Urothelium cell line (cell line): Measurements from ENCODE around the gene NR0B2.
"Not testable (repeated sequence)": the region's sequence is repeated elsewhere in the genome, so short reads cannot be mapped to it uniquely, and the experiment has no call there.

ENCODE experiments used
- DNase-seq: peaks from one replicate; pipeline ENCODE4 v3.0.0; 2011; ENCODE audit warnings: low spot score, mixed read lengths
- FAIRE-seq: peaks from 2 replicates; lab custom pipeline; 2011; peaks lifted over from hg19 to GRCh38; lab: Jason Lieb, UNC

NR0B2 gene

GRCh38 chr1:26894263-26894662 is 19.5 kb downstream of the NR0B2 start:
- FAIRE-seq (no peak), DNase-seq (no peak)

- no peak for FAIRE-seq
- peak; percentile 33 for DNase-seq
Observed at GRCh38 chr1:26890467-26890796, 23.3 kb downstream of the NR0B2 start.

- DNase-seq = peak; percentile 87
- FAIRE-seq = no peak
Observed at GRCh38 chr1:26889551-26890466, 24.0 kb downstream of the NR0B2 start, which contains the start of gene GPN2. TSS of gene GPN2 (minus strand) at chr1:26890283. CDS start at chr1:26890096, 187 bp downstream.

GRCh38 chr1:26888231-26888630 is 25.5 kb downstream of the NR0B2 start:
- FAIRE-seq = no peak
- DNase-seq = no peak

- no peak for FAIRE-seq
- DNase-seq = no peak
Observed at GRCh38 chr1:26887125-26887524, 26.6 kb downstream of the NR0B2 start.

- DNase-seq (no peak), FAIRE-seq (no peak)
Observed at GRCh38 chr1:26882696-26883463, 30.9 kb downstream of the NR0B2 start.

- DNase-seq, FAIRE-seq: not testable (repeated sequence)
Observed at GRCh38 chr1:26881611-26882010, 32.2 kb downstream of the NR0B2 start.

GRCh38 chr1:26879793-26880192 is 34.0 kb downstream of the NR0B2 start:
- DNase-seq (no peak), FAIRE-seq (no peak)

GRCh38 chr1:26877326-26877725 is 36.4 kb downstream of the NR0B2 start:
- FAIRE-seq = no peak
- no peak for DNase-seq

- no peak for FAIRE-seq
- no peak for DNase-seq
Observed at GRCh38 chr1:26874896-26875295, 38.9 kb downstream of the NR0B2 start.

GRCh38 chr1:26873097-26873496 is 40.7 kb downstream of the NR0B2 start:
- not testable (repeated sequence) for FAIRE-seq, DNase-seq

- peak; percentile 94 for DNase-seq
Observed at GRCh38 chr1:26864610-26865480, 48.9 kb downstream of the NR0B2 start.

GRCh38 chr1:26863685-26864077 is 50.1 kb downstream of the NR0B2 start:
- FAIRE-seq (no peak), DNase-seq (no peak)

More at GRCh38 chr1:26864610-26865480, 48.9 kb downstream of the NR0B2 start:
- peak; percentile 88 for FAIRE-seq

GRCh38 chr1:26862781-26863684 is 50.7 kb downstream of the NR0B2 start, which contains the start of gene SFN:
TSS of gene SFN (plus strand) at chr1:26863149. CDS start at chr1:26863213, 64 bp downstream.
- FAIRE-seq = peak; percentile 56
- DNase-seq = peak; percentile 93

GRCh38 chr1:26861889-26862378 is 51.8 kb downstream of the NR0B2 start:
- FAIRE-seq (no peak), DNase-seq (peak; percentile 49)
